Liver (tissue), 3 donors: Measurements from ENCODE around the gene GUCY1A2.

Experiments
- SP1 ChIP-seq: IDR thresholded peaks from 2 replicates; pipeline ENCODE4 v1.6.1; 2018; ENCODE audit warnings: antibody characterized with exemption, mild to moderate bottlenecking
- TAF1 ChIP-seq: conservative IDR thresholded peaks from 2 replicates; pipeline ENCODE4 v1.6.1; 2016; ENCODE audit warnings: antibody characterized with exemption, mild to moderate bottlenecking
- YY1 ChIP-seq: IDR thresholded peaks from 2 replicates; pipeline ENCODE4 v1.6.1; 2016; ENCODE audit warnings: antibody characterized with exemption, mild to moderate bottlenecking
- TF ChIP-seq, protein P1 (sequence below): fragments of 150-350 bp; IDR thresholded peaks from 2 replicates; pipeline ENCODE4 v1.5.1; 2017; ENCODE audit warnings: improper control_type of control experiment, low read depth, low read length; ENCODE audit not compliant: missing input control
- TF ChIP-seq, protein P2 (sequence below): IDR thresholded peaks from 2 replicates; pipeline ENCODE4 v1.6.1; 2016; ENCODE audit warnings: antibody characterized with exemption
- donor health status: healthy.
- donor health status: healthy.

DNA sequence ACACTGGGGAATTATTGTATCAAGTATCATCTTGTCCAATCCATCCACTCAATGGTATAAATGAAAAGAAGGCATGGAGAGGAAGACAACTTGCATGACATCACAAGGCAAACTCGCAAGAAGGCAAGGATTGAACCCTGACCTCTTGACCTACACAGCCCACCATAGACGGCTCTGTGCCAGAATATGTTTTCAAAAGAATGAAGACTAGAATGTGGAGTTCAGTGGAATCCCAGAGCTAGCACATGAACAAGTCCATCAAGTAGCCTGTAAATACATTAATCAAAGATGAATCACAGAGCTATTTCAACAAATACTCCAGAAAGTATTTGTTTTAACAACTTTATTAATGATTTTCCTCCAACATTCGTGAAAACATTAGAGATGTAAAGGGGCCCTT, 189.7 kb downstream of the GUCY1A2 start:
- TF ChIP-seq SP1 (no peak), YY1 (no peak), TAF1 (no peak)
- TF ChIP-seq, protein P1, sequence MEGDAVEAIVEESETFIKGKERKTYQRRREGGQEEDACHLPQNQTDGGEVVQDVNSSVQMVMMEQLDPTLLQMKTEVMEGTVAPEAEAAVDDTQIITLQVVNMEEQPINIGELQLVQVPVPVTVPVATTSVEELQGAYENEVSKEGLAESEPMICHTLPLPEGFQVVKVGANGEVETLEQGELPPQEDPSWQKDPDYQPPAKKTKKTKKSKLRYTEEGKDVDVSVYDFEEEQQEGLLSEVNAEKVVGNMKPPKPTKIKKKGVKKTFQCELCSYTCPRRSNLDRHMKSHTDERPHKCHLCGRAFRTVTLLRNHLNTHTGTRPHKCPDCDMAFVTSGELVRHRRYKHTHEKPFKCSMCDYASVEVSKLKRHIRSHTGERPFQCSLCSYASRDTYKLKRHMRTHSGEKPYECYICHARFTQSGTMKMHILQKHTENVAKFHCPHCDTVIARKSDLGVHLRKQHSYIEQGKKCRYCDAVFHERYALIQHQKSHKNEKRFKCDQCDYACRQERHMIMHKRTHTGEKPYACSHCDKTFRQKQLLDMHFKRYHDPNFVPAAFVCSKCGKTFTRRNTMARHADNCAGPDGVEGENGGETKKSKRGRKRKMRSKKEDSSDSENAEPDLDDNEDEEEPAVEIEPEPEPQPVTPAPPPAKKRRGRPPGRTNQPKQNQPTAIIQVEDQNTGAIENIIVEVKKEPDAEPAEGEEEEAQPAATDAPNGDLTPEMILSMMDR, result no peak
- TF ChIP-seq, protein P2, sequence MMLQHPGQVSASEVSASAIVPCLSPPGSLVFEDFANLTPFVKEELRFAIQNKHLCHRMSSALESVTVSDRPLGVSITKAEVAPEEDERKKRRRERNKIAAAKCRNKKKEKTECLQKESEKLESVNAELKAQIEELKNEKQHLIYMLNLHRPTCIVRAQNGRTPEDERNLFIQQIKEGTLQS, result no peak
